ENCODE data around the gene PRKAG2.
"Not testable (repeated sequence)": the region's sequence is repeated elsewhere in the genome, so short reads cannot be mapped to it uniquely, and the experiment has no call there.

PRKAG2 gene

DNA sequence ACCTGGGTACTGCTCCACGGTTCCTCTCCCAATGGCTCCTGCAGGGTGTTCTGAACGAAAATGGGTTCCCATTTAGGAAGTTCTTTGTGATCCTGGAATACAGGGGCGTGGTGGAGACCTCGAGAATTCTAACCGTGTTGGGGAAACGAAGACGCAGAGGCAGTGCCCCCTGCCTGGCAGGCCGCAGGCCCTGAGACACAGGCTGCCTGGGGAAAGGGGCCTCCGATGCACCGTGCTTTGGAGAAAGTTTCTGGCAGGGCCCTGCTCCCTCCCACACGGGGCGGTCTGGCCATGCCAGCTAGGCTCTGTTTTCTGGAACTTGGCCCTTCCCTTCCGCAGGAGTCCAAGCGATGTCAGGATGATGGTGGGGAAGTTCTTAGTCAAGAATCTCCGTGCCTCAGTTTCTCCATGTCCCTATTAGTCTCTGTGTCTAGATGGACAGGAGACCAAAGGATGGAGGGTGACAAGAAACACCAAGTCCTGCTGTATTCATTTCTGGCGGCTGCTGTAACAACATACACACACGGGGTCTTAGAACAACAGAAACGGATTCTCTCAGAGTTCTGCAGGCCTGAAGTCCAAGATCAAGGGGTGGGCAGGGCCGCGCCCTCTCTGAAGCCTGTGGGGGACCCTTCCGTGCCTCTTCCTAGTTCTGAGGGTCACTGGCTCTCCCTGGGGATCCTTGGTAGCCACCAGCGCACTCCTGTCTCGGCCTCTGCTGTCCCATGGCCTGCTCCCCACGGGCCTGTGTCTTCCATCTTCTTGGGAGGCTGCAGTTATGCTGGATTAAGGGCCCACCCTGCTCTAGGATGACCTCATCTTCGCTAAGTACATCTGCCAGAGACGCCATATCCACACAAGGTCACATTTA, 27.7 kb downstream of the PRKAG2 start:
- no peak for DNase-seq

DNA sequence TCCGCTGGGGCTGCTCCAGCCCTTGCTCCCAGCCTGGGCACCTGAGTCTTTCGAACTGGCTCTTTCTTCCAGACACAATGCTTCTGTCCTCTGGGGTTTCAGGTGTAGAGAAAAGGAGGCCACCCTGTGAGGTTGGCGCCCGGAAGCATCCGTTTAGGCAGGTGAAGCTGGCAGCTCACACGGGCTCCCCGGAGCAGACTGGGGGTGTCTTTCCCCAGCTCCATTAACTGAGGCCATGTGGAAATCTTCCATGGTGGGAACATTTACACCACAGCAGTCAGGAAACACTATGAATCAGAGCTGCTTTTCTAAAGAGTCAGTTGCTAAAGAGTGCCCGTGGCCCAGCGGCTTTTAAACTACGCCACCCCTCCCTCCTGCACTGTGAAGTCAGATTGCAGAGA, 29.2 kb downstream of the PRKAG2 start:
- DNase-seq = peak; percentile 32

DNA sequence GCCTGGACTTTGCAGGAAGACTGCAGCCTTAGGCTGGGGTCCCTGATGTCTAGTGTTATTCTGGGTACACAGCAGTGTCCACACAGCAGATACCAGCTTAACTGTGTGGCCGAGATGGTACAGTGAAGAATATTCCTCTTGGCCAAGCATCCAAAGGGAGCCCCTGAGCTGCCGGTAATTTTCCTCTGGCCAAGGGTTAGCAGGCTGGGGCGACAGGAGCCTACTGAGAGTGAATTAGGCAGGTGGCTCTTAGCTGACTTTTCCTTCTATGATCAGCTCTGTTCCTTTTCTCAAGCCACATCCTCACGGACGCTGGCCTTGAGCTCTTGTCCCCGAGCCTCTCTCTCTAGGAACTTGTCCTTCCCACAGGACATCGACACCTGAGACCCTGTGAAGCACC, 29.8 kb downstream of the PRKAG2 start:
- DNase-seq = no peak

DNA sequence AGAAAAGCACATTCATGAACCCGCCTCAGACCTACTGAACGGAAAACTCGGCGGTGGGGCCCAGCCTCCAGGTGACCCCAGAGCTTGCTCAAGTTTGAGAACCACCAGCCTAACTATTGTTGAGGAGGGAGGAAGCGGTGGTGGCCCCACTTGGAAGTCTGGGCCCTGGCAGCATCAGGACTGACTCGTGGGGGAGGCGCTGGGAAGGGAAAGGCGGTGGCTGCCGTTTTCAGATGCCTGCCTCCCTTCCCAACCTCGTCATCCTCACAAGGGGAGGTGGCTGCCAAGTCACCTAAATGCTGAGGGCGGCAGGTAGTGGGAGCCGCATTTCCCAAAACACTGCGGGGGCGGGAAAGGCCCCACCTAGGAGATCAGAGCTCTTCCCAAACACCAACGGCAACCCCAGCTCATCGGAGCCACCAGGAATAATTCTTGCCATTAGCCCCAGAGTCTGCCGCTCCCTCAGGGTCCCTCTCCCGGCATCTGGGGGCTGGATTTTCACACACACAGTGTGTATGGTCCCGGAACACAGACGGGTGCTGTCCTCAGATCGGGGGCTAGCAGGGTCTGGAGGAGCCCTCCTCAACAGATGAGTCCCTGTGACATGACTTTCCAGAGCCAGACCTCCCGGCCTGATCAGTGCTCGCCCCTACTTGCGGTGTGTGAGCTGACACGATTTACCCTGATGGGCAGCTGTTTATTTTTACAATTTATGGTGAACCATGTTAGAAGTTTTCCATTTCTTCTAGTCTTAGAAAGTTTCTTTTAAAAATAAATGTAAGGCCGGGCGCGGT, 31.3 kb downstream of the PRKAG2 start:
- DNase-seq = no peak

DNA sequence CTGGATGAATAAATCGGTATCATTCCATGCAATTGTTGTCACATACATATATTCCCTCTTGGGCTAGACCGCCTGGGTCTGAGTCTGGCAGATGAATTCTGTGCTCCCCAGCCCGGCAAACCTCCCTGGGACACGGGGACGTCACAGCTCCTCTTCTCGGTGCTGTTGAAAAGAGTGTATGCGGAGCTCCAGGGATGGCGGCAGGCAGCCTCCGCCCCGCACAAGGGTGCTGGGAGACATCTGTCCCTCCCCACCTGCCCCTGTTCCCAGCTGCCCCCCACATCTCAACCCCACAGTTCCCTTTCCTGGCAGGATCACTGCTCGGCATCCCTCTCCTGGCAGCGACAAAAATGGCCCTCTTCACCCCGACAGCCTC, 32.1 kb downstream of the PRKAG2 start:
- DNase-seq = no peak

DNA sequence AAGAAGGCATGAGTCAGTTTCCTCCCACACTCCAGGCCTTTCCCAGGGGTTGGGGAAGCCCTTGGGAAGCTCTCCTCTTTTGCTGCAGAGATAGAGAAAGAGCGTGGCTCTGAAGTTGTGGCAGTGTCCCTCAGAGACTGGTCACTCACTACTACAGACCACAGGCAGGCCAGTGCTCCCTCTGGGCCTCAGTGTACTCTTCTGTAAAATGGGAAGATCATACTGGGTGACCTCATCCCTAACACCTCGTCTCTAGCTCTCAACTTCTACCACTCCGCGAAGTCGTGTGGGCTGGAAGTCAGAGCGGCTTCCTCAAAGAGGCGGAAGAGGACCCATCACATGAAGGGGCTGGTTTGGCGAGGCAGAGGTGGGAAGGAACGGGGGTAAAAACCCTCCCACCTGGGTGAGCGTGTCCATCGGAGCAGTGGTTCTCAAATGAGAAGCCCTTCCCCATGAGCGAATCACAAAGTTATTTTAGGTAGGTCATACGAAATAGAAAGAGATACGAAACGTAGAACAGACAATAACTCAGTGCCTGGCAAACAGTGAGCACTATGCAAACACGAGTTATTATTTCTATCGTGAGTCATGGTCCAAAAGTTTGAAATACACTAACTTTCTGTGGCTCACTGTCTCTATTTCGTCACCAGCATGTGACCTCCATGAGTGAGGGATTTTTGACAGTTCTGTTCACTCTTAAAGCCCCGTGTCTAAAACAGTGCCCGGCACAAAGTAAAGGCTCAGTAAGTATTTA, 32.7 kb downstream of the PRKAG2 start:
- peak; percentile 36 for DNase-seq

DNA sequence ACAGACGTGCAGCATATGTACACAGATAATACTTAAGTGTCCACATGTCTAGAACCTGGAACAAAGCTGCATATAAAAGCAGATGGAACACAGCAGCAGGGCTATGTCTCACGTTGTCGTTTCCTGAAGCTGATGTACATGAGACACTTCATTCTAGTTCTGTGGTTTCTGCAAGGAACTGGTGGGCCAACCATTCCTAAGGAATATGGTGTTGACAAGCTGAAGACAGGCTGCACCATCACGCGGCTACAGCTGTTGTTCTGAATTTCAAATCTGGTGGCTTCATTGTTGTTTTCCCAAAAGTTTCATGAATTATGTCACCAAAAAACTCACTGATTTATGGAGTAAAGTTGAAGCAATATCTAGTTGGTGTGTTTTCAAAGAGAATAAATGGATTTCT, 33.7 kb downstream of the PRKAG2 start:
- no peak for DNase-seq

DNA sequence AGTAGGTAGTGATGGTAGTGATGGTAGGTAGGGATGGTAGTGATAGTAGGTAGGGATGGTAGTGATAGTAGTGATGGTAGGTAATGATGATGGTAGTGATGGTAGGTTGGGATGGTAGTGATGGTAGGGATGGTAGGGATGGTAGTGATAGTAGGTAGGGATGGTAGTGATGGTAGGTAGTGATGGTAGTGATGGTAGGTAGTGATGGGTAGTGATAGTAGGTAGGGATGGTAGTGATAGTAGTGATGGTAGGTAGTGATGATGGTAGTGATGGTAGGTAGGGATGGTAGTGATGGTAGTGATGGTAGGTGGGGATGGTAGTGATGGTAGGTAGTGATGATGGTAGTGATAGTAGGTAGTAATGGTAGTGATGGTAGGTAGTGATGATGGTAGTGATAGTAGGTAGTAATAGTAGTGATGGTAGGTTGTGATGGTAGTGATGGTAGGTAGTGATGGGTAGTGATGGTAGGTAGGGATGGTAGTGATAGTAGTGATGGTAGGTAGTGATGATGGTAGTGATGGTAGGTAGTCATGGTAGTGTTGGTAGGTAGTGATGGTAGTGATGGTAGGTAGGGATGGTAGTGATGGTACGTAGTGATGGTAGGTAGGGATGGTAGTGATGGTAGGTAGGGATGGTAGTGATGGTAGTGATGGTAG, 35.4 kb downstream of the PRKAG2 start:
- not testable (repeated sequence) for DNase-seq

DNA sequence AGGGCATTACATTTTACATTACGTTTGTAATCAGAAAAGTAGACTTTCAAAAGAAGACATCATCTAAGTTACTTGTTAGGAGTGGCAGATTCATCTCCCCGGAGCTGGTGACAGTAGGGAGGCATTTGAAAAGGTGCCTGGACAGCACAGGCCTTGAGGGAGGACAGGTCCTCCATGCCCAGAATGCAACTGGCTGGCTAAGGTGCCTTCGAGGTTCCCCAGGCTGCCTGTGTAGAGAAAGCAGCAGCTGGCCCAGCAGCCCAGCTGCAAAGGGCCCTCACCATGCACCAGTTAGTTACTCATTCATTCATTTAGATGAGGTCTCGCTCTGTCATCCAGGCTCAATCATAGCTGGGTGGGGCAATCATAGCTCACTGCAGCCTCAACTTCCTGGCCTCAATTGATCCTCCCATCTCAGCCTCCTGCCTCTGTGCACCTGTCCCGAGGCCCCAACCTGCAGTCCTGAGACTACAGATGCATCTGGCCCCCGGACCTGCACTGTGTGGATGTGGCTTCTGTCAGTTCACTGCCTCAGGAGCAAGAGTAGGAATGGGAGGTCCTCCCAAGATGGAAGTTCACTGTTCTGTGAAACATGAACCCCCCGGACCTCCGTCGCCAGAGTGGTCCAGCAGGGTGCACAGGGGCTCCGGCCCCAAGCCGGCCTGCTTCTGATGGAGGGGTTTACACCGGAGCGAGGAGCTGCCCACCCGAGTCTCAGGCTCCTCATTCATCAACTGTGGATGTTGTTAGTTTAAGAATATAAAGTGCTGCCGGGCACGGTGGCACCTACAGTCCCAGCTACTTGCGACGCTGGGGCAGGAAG, 36.6 kb downstream of the PRKAG2 start:
- DNase-seq = no peak

DNA sequence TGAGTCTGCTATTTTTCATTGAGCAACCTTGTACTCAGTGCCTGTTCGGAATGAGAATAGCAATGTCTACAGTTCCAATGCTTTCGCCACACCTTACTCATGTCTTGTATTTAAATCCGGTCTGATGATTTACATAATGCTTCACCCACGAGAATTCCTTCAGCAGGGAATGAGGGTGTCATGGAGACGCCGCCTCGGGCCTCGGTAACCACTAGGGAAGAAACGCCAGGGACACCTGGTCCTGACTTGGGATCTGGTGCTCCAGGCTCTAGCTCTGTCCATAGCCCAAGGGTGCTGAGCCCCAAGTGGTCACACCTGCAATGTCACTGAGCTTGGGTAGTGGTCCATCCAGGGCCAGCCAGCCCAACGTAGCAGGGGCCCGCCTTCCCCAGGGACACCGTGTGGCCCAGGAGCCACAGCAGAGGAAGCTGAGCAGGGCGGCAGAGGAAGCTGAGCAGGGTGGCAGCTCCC, 37.4 kb downstream of the PRKAG2 start:
- no peak for DNase-seq

DNA sequence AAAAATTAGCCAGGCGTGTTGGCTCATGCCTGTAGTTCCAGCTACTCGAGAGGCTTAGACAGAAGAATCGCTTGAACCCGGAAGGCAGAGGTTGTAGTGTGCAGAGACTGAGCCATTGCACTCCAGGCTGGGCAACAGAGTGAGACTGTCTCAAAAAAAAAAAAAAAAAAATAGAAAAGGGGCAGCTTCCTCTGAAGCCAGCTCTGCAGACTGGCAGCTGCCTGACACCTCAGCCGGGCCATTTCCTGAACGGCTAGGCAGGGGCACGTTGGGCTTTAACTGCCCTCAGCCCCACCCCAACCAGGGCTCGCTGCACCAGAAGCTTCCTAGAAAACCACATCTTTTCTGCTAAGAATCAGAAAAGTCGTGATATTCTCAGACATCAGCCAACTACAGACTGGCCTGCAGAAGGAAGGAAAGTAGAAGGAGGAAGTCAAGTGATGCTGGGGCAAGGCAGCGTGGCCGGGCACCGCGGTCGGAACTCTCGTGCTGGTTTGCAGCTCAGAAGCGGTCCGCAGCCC, 38.0 kb downstream of the PRKAG2 start:
- peak; percentile 81 for DNase-seq

DNA sequence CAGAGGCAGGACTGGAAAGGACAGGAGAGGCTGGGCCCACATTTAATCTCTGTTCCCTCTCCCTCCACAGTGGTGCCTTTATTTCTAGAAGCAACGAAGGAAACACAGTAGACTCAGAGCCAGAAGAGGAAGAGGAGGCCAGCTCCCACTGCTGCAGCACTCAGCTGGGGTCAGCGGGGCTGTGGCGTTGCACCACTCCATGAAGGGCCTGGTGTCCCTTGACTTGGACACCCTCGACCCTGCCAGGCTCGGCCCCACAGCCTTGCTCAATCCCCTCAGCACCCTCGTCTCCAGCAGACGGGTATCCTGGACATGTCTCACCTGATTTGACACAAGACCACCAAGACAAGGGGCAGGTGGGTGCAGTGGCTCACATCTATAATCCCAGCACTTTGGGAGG, 38.8 kb downstream of the PRKAG2 start:
- no peak for DNase-seq

DNA sequence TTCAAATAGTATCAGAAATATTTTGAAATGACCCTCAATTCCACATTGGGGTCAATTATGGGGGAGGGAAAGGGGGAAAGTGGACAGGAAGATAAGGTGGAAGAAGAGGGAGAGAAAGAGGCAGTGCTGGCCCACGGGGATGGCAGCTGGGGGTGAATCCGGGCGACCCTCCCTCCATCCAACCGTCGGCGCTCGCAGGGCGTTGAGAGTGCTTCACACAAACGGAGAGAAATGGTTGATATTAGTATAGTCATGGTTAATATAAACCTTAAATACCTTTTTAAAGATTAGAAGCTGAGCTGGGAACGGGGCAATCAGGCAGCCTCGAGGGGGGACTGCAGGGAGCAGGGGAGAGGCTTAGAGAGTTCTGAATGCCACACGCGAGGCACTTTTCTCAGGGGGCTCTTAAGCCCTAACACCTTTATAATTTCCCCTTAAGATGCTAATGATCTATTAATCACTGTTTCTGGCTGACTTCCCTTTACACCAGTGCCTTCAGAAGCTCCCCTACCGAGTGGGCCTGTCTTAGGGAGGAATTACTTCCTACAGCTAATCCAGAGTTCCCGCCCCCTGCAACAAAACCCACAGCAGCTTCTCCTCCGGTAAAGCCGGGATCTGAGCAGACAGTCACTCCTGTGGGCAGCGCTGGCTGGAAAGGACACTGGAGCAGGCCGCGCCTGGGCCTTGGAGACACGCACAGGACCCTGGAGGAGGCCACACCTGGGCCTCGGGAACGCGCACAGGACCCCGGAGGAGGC, 39.5 kb downstream of the PRKAG2 start:
- DNase-seq = no peak

DNA sequence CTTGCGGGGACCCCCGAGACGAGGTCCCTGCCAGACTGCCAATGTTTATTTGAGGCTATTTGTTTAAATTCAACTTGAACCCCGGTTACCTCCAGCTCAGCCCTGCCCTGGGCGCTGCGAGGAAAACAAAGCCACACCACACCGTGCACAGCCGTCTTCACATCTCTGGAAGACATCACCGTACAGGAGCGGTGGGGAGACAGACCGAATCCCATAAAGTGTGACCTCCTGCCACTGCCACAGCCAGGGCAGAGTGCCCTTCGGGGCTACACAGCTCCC, 40.0 kb downstream of the PRKAG2 start:
- no peak for DNase-seq

DNA sequence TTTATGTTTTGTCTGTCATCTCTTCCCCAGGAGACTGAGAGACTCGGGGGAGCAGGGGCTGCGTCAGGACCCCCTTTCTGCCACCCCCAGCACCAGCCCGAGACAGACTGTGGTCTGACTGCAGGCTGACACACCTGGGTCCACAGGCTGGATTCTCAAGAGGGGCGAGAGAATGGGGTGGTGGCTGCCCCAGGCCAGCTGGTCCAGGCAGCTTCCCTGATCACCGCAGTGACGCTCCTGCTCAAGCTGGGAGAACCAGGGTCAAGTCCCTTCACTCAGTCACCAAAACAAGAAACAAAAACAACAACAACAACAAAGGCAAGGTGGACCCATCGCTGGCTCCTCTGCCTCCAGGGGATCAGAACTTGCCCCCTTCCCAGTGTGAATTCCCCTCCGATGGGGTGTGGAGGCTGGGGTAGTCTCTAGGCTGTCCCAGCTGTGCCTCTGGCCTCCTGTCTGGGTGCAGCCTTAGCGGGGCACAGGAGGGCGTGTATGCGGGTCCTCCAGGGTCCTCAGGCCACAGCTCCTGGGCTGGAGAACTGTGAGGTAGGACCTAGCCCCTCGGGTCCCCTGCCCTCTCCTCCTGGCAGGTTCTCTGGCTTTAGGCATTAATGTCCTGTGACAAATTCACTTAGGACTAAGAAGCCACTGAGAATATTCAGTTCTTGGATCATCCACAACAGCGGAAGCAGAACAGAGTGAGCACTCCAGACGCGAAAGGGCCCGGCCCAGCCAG, 40.6 kb downstream of the PRKAG2 start:
- no peak for DNase-seq

DNA sequence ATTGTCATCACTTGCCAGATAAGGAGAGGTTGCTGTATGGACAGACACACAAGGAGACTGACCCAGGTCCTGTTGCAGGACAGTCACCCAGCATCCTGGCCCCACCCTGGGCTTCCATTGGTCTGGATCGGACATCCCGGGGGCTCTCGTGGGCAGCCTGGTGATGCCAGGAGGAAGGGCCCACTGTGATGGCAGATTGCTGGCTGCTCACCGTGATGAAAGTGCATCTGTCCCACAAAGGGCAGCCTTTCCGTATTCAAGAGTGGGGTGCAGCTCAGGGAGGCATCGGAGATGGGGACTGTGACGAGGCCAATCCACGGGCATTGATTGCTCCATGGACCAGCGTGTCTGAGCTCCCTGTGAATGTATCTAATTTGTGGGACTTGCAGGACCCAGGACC, 41.3 kb downstream of the PRKAG2 start:
- no peak for DNase-seq

DNA sequence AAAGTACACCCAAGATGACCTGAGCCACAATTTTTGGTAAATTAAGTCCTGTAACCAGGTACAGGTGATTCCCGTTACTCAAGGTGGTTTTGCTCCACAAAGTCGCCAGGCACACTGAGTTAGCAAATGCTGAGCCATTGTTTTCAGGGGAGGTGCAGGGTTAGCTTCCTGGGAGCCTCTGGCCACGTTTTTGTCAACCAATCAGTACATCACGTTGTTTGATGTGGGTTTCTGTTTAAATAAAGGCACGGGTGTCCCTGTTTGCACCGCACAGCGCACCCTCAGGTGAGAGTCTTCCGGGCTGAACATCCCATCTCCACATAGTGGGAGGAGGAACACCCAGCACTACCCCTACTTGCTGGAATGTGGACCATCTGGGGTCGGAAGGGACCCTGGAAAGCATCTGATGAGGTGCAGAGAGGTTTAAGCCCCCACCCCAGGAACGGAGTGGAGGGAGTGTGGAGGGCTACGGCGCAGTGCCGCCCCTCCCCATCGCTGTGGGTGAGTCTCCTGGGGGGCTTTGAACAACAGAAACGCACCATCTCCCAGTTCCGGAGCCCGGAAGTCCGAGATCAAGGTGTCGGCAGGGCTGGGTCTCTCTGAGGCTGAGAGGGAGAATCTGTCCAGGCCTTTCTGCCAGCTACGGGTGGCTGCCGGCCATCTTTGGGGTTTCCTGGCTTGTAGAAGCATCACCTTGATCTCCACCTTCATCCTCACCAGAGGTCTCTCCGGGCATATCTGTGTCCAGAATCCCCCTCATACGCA, 42.5 kb downstream of the PRKAG2 start:
- no peak for DNase-seq

DNA sequence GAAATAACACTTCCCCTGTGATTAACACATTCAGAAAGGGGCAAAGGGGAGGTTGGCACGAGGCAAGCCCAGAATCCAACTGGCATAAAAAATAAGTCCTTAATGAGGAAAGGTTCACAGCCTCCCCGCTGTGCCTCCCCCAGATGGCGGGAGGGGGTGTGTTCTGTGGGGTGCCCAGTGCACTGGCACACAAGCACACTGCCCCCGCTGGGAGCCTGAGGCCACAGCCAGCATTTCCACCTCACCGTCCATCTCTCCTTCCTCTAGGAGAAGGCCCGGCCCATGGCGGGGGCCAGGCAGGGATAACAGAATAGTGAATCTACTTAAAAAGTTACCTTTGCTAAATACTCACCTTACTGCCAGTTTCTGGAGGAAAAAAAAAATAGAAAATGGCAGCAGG, 43.2 kb downstream of the PRKAG2 start:
- no peak for DNase-seq

DNA sequence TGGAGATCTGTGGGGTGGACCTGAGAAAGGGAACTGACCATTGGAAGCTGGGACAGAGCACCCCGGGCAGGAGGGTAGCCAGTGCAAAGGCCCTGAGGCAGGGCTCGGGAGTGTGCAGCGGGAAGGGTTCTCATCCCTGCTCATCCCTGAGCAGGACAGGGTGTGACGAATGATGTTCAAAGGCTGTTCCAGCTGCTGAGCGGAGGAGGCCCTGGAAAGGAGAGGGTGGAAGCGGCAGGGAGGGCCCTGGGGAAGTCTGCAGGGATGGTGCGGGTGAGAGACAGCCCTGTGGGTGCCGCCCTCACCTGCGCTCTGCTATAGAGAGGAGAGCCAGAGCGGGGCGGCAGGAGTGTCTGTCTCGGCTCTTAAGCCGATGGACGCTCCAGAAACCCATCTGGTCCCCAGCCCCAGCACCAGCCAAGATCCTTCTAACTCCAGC, 43.7 kb downstream of the PRKAG2 start:
- DNase-seq = no peak

DNA sequence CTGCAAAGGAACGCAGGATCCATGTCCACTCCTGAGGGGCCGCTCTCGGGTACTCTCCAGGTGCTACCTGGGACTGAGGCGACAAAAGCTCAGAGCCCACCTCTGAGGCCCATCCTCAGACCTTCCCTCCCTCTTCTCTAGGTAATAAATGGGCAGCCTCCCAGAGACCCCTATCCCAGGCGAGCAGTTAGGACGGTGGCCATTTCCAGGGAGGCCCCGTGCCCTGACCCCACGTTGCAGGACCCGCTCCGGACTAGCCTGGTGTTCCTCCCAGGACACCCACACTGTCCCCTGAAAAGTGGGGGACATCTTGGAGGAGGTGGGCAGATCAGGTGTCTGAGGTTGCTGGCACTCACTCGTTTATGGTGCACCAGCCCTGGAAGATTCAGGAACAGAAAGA, 44.3 kb downstream of the PRKAG2 start:
- no peak for DNase-seq
